Measurements from ENCODE around the gene FBXL19. TPM values are rescaled to one million over a fixed set of nuclear protein-coding genes. Genes with fewer than 3 reads are reported as not detected.

Gene FBXL19
- total and polyA plus RNA-seq, 8 donors, result 3.8 to 26.8 (median 6.7) TPM

GRCh38 chr16:30963925-30964511 lies 40.6 kb downstream of the FBXL19 start:
- Histone ChIP-seq H3K27ac (no peak overlapping the region), H3K9me3 (no peaks in the 10 kb centered on the region), H3K4me1 (peaks cover 0 to 2% (median 0%) of the 10 kb centered on the region in 3 donors), H3K4me3 (no peak overlapping the region), H3K27me3 (no peaks in the 10 kb centered on the region), H3K36me3 (peaks cover 8 to 63% (median 17%) of the 10 kb centered on the region in 3 donors)
- TF ChIP-seq CTCF (IDR thresholded peaks at IDR 0.05), result no peak
- ATAC-seq, result no peak
- intact Hi-C loops (cut with DNase I), result no loop called here
- 94% methylated on average over 18 of the region's 18 CpGs for WGBS, 2 donors
- no peak for DNase-seq
- FAIRE-seq, result no peak

GRCh38 chr16:30964574-30965226 lies 41.3 kb downstream of the FBXL19 start:
- no peaks in the 10 kb centered on the region for H3K27me3 ChIP-seq
- H3K9me3 ChIP-seq, result no peaks in the 10 kb centered on the region
- DNase-seq, result peak in 1 of 6 donors; percentile 32
- no peaks in the 10 kb centered on the region for H3K4me1 ChIP-seq
- intact Hi-C loops (cut with DNase I), result no loop called here
- no peak overlapping the region for H3K27ac ChIP-seq
- WGBS, 2 donors, result 89 to 90% methylated on average over 32 to 33 of the region's 33 CpGs
- FAIRE-seq, result no peak
- peaks cover 8 to 70% (median 17%) of the 10 kb centered on the region in 3 donors for H3K36me3 ChIP-seq
- ATAC-seq, result no peak
- no peak for TF ChIP-seq CTCF (IDR thresholded peaks at IDR 0.05)
- H3K4me3 ChIP-seq, result no peak overlapping the region

- intact Hi-C loops (cut with DNase I), result no loop called here
- Histone ChIP-seq H3K36me3 (peaks cover 8 to 73% (median 17%) of the 10 kb centered on the region in 3 donors), H3K9me3 (no peaks in the 10 kb centered on the region), H3K4me3 (no peak overlapping the region), H3K27me3 (no peaks in the 10 kb centered on the region), H3K27ac (no peak overlapping the region), H3K4me1 (no peaks in the 10 kb centered on the region)
- no peak for TF ChIP-seq CTCF (IDR thresholded peaks at IDR 0.05)
- DNase-seq (no peak), ATAC-seq (no peak), FAIRE-seq (no peak)
- 85 to 92% methylated on average over 10 to 15 of the region's 15 CpGs for whole genome bisulfite sequencing, 2 donors
These were observed 42.1 kb downstream of the FBXL19 start for GRCh38 chr16:30965436-30965835.

- FAIRE-seq, result no peak
- Histone ChIP-seq H3K27ac (no peak overlapping the region), H3K4me3 (no peak overlapping the region), H3K4me1 (no peaks in the 10 kb centered on the region), H3K36me3 (peaks cover 8 to 73% (median 15%) of the 10 kb centered on the region in 3 donors), H3K27me3 (no peaks in the 10 kb centered on the region), H3K9me3 (no peaks in the 10 kb centered on the region)
- ATAC-seq, result no peak
- WGBS, 2 donors, result 93 to 94% methylated on average over 19 of the region's 19 CpGs
- TF ChIP-seq CTCF (IDR thresholded peaks at IDR 0.05), result no peak
- intact Hi-C loops (cut with DNase I), result no loop called here
- DNase-seq, result no peak
These were observed 42.8 kb downstream of the FBXL19 start for GRCh38 chr16:30966033-30966619.

- no peaks in the 10 kb centered on the region for H3K4me1 ChIP-seq
- intact Hi-C loops (cut with DNase I), result no loop called here
- TF ChIP-seq CTCF (IDR thresholded peaks at IDR 0.05), result no peak
- H3K9me3 ChIP-seq, result no peaks in the 10 kb centered on the region
- WGBS, 2 donors, result 84 to 85% methylated on average over 4 of the region's 4 CpGs
- H3K4me3 ChIP-seq, result no peak overlapping the region
- ATAC-seq, result no peak
- H3K27ac ChIP-seq, result no peak overlapping the region
- FAIRE-seq, result no peak
- DNase-seq, result no peak
- H3K27me3 ChIP-seq, result no peaks in the 10 kb centered on the region
- peaks cover 3 to 71% (median 21%) of the 10 kb centered on the region in 3 donors for H3K36me3 ChIP-seq
These were observed 44.4 kb downstream of the FBXL19 start for GRCh38 chr16:30967795-30968194.

Measured in pancreas (tissue), 10 donors.